Common myeloid progenitor, CD34-positive (primary cell): ENCODE results near the gene RCAN3.
A peak's percentile ranks its signal among the peaks of the same experiment; 100 is the strongest.
"Not testable (repeated sequence)": the region's sequence is repeated elsewhere in the genome, so short reads cannot be mapped to it uniquely, and the experiment has no call there.

Experiments used
- CTCF ChIA-PET: fragments of 350-600 bp; sonication (Branson Sonifier 250); formaldehyde crosslinking; loops from one replicate; lab custom pipeline; 2021; ENCODE audit warnings: antibody characterized with exemption; lab: Charles Lee
- POLR2A ChIA-PET: fragments of 350-600 bp; sonication (Branson Sonifier 250); formaldehyde crosslinking; loops from one replicate; lab custom pipeline; 2021; ENCODE audit warnings: antibody characterized with exemption; lab: Charles Lee
- DNase-seq, 3 donors: peaks; one replicate each; pipeline versions ENCODE4 v3.0.0 to v3.0.0-alpha.2; 2013
- H3K27ac ChIP-seq, 2 experiments: 1 replicate in 1 of 2; 2 replicates in 1 of 2; pipeline ENCODE4 v1.7.0; 2013; ENCODE audit warnings: inconsistent platforms in 2 of 2, low read length in 2 of 2, mild to moderate bottlenecking in 2 of 2, low read depth in 1 of 2, moderate library complexity in 1 of 2; ENCODE audit not compliant: severe bottlenecking in 2 of 2, insufficient read depth in 1 of 2, poor library complexity in 1 of 2
- H3K27me3 ChIP-seq, 5 experiments: replicated peaks in 2 of 5; 1 replicate in 3 of 5; 2 replicates in 2 of 5; pipeline versions ENCODE4 v1.6.1 to v1.7.0; 2013; ENCODE audit warnings: low read length in 4 of 5, mild to moderate bottlenecking in 2 of 5, moderate library complexity in 2 of 5, inconsistent platforms in 1 of 5; ENCODE audit not compliant: insufficient read depth in 5 of 5, control insufficient read depth in 4 of 5
- H3K36me3 ChIP-seq, 4 experiments: 1 replicate in 2 of 4; 2 replicates in 2 of 4; pipeline versions ENCODE4 v1.6.1 to v1.7.0; 2013; ENCODE audit warnings: low read length in 3 of 4, control low read depth in 1 of 4, mild to moderate bottlenecking in 1 of 4; ENCODE audit not compliant: control insufficient read depth in 4 of 4, insufficient read depth in 4 of 4
- H3K4me1 ChIP-seq, 4 experiments: 1 replicate in 3 of 4; 2 replicates in 1 of 4; pipeline versions ENCODE4 v1.6.1 to v1.7.1; 2013; ENCODE audit warnings: low read length in 3 of 4, mild to moderate bottlenecking in 3 of 4, control low read depth in 1 of 4, inconsistent platforms in 1 of 4, moderate library complexity in 1 of 4; ENCODE audit not compliant: control insufficient read depth in 4 of 4, insufficient read depth in 4 of 4; ENCODE audit errors: control extremely low read depth in 1 of 4
- H3K4me3 ChIP-seq, 7 experiments: 1 replicate in 4 of 7; 2 replicates in 3 of 7; pipeline versions ENCODE4 v1.5.1 to v1.7.0; 2013; ENCODE audit warnings: mild to moderate bottlenecking in 7 of 7, low read length in 6 of 7, moderate library complexity in 6 of 7, inconsistent platforms in 2 of 7, low read depth in 2 of 7, control low read depth in 1 of 7; ENCODE audit not compliant: insufficient read depth in 4 of 7, control insufficient read depth in 1 of 7; ENCODE audit errors: extremely low read depth in 1 of 7
- H3K9me3 ChIP-seq, 5 experiments: 1 replicate in 4 of 5; 2 replicates in 1 of 5; pipeline versions ENCODE4 v1.6.1 to v1.7.1; 2013; ENCODE audit warnings: low read length in 4 of 5, mild to moderate bottlenecking in 2 of 5, inconsistent platforms in 1 of 5, low read depth in 1 of 5, moderate library complexity in 1 of 5; ENCODE audit not compliant: control insufficient read depth in 4 of 5, insufficient read depth in 2 of 5; ENCODE audit errors: control extremely low read depth in 1 of 5
- WGBS: methylation state at CpG from one replicate; pipeline ENCODE4 v1.1.5; 2013; ENCODE audit not compliant: insufficient coverage; 5-methylcytosine and 5-hydroxymethylcytosine counted together

RCAN3 gene

DNA sequence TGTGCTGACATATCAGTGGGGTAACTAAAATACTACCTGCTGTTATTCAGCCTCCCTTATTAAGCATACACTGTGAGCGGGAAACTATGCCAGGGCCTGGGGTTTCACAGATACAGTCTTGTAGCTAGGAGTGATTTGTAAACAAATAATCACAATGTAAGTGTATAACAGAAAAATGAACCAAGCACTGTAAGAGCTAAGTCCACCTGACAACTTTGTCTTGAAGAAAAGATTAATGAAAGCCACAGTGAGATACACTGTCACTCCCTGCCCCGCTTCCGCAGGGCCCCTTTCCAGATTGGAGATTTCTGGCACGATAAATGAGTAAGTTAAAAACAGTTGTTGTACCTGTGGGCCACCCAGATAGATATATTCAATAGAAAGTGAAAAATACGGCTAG lies 4.8 kb downstream of the RCAN3 start:
- CTCF ChIA-PET, result interaction anchor here (1.0 to 1.5 kb wide), 2 partner anchors 9 to 51 kb away, joined by 3 read pairs; no protein-coding TSS in a partner anchor
- Histone ChIP-seq H3K36me3 (no peaks in the 10 kb centered on the region), H3K27me3 (no peaks in the 10 kb centered on the region), H3K4me3 (no peak overlapping the region), H3K4me1 (peaks cover 0 to 9% (median 8%) of the 10 kb centered on the region in 4 experiments), H3K9me3 (peaks cover 0 to 1% (median 0%) of the 10 kb centered on the region in 5 experiments), H3K27ac (no peak overlapping the region)
- peak in 2 of 3 donors; percentile 24 to 25 for DNase-seq
- WGBS, result 98% methylated on average over 4 of the region's 5 CpGs
- POLR2A ChIA-PET, result no interaction called here

GRCh38 chr1:24508911-24509310 lies 6.3 kb downstream of the RCAN3 start:
- peaks cover 0 to 1% (median 0%) of the 10 kb centered on the region in 5 experiments for H3K9me3 ChIP-seq
- whole genome bisulfite sequencing, result 100% methylated on average over 2 of the region's 5 CpGs
- H3K4me3 ChIP-seq, result no peak overlapping the region
- no peaks in the 10 kb centered on the region for H3K36me3 ChIP-seq
- ChIA-PET CTCF (interaction anchor here (0.6 to 1.5 kb wide), 2 partner anchors 8 to 20 kb away, joined by 3 read pairs; no protein-coding TSS in a partner anchor), POLR2A (no interaction called here)
- H3K27ac ChIP-seq, result no peak overlapping the region
- no peaks in the 10 kb centered on the region for H3K27me3 ChIP-seq
- DNase-seq, result no peak
- peaks cover 0 to 2% (median under 1%) of the 10 kb centered on the region in 4 experiments for H3K4me1 ChIP-seq

GRCh38 chr1:24513706-24514105 lies 11.1 kb downstream of the RCAN3 start:
- DNase-seq, result no peak
- Histone ChIP-seq H3K9me3 (peaks cover 0 to 1% (median 0%) of the 10 kb centered on the region in 5 experiments), H3K4me1 (no peaks in the 10 kb centered on the region), H3K27me3 (no peaks in the 10 kb centered on the region), H3K36me3 (peaks cover 0 to 3% (median 0%) of the 10 kb centered on the region in 4 experiments), H3K27ac (no peak overlapping the region), H3K4me3 (no peak overlapping the region)
- ChIA-PET CTCF (no interaction called here), POLR2A (no interaction called here)
- no CpG with 5 or more reads among the region's 2 CpGs for WGBS

- no peaks in the 10 kb centered on the region for H3K9me3 ChIP-seq
- ChIA-PET CTCF (interaction anchor here (0.7 to 1.6 kb wide), 4 partner anchors 9 to 320 kb away, joined by 3 to 7 read pairs (median 4); no protein-coding TSS in a partner anchor), POLR2A (interaction anchor here (0.6 kb wide), 2 partner anchors 9 to 92 kb away, joined by 3 to 4 read pairs; no protein-coding TSS in a partner anchor)
- no peak overlapping the region for H3K27ac ChIP-seq
- H3K27me3 ChIP-seq, result no peaks in the 10 kb centered on the region
- no peak for DNase-seq
- no peaks in the 10 kb centered on the region for H3K4me1 ChIP-seq
- H3K36me3 ChIP-seq, result peaks cover 0 to 3% (median 0%) of the 10 kb centered on the region in 4 experiments
- WGBS, result 100% methylated on average over 3 of the region's 5 CpGs
- H3K4me3 ChIP-seq, result no peak overlapping the region
Measured at GRCh38 chr1:24514946-24515345, 12.3 kb downstream of the RCAN3 start.

DNA sequence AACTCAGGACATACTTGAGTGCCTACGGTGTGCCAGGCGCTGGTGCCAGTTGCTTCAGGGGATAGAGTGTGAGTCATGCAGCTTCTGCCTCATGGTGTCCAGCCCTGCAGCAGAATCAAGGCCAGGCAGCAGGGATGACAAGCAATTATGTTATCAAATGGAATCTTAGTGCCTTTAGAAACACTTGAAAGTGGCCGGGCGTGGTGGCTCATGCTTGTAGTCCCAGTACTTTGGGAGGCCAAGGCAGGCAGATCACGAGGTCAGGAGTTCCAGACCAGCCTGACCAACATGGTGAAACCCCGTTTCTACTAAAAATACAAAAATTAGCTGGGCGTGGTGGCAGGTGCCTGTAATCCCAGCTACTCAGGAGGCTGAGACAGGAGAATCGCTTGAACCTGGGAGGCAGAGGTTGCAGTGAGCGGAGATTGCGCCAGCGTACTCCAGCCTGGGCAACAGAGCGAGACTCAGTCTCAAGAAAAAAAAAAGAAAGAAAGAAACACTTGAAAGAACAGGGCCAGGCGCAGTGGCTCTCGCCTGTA lies 13.1 kb downstream of the RCAN3 start:
- H3K4me1 ChIP-seq, H3K4me3 ChIP-seq, H3K36me3 ChIP-seq, DNase-seq, H3K27ac ChIP-seq, H3K27me3 ChIP-seq, H3K9me3 ChIP-seq, POLR2A ChIA-PET: not testable (repeated sequence)
- CTCF ChIA-PET, result interaction anchor here (0.7 to 1.6 kb wide), 7 partner anchors 8 to 319 kb away, joined by 3 to 7 read pairs (median 4); partner anchors contain the start of gene RCAN3
- WGBS, result over 99% methylated on average over 8 of the region's 14 CpGs

GRCh38 chr1:24516506-24516905 lies 13.9 kb downstream of the RCAN3 start:
- ChIA-PET POLR2A (no interaction called here), CTCF (interaction anchor here (0.9 to 1.4 kb wide), 4 partner anchors 8 to 14 kb away, joined by 3 to 5 read pairs (median 3); partner anchors contain the start of gene RCAN3)
- Histone ChIP-seq H3K4me1 (no peaks in the 10 kb centered on the region), H3K4me3 (no peak overlapping the region), H3K9me3 (no peaks in the 10 kb centered on the region), H3K27me3 (no peaks in the 10 kb centered on the region), H3K27ac (no peak overlapping the region), H3K36me3 (peaks cover 0 to 3% (median 0%) of the 10 kb centered on the region in 4 experiments)
- 100% methylated on average over 5 of the region's 12 CpGs for WGBS
- no peak for DNase-seq

- ChIA-PET CTCF (interaction anchor here (0.6 to 1.1 kb wide), 5 partner anchors 14 to 317 kb away, joined by 3 to 4 read pairs (median 3); no protein-coding TSS in a partner anchor), POLR2A (no interaction called here)
- no peak for DNase-seq
- H3K9me3 ChIP-seq, result no peaks in the 10 kb centered on the region
- no peak overlapping the region for H3K27ac ChIP-seq
- no peaks in the 10 kb centered on the region for H3K27me3 ChIP-seq
- peaks cover 0 to 3% (median 0%) of the 10 kb centered on the region in 4 experiments for H3K36me3 ChIP-seq
- WGBS, result no CpG with 5 or more reads among the region's 4 CpGs
- H3K4me3 ChIP-seq, result no peak overlapping the region
- no peaks in the 10 kb centered on the region for H3K4me1 ChIP-seq
Measured at GRCh38 chr1:24517898-24518297, 15.3 kb downstream of the RCAN3 start.
